H1 (cell line): Measurements from ENCODE around the gene KPNA3. TPM values are rescaled to one million over a fixed set of nuclear protein-coding genes. Genes with fewer than 3 reads are reported as not detected.

Experiments used
- CTCF ChIA-PET: fragments of 300-600 bp; sonication (Branson Sonifier 250); formaldehyde crosslinking; loops from one replicate; lab custom pipeline; 2021; ENCODE audit not compliant: partially characterized antibody; lab: Charles Lee
- POLR2A ChIA-PET: fragments of 300-600 bp; sonication (Branson Sonifier 250); formaldehyde crosslinking; loops from one replicate; lab custom pipeline; 2021; ENCODE audit warnings: inconsistent platforms; ENCODE audit not compliant: partially characterized antibody; lab: Charles Lee
- DNase-seq, 2 experiments: peaks; one replicate each; pipeline versions ENCODE4 v3.0.0 to v3.0.0-alpha.2; 2010 to 2022; ENCODE audit warnings: low spot score in 2 of 2, low read depth in 1 of 2, mixed read lengths in 1 of 2
- FAIRE-seq: peaks from 2 replicates; lab custom pipeline; 2011; peaks lifted over from hg19 to GRCh38; lab: Jason Lieb, UNC
- H2AFZ ChIP-seq: 2 replicates; pipeline ENCODE4 v1.8.1; 2012; ENCODE audit warnings: low read length, inconsistent platforms
- H2AK5ac ChIP-seq: 2 replicates; pipeline ENCODE4 v1.6.1; 2013; ENCODE audit warnings: low read depth, low read length
- H2BK120ac ChIP-seq: replicated peaks from 2 replicates; pipeline ENCODE3; 2013; ENCODE audit warnings: low read depth, low read length, inconsistent platforms
- H2BK12ac ChIP-seq: 2 replicates; pipeline ENCODE4 v1.6.1; 2013; ENCODE audit warnings: low read depth, low read length
- H2BK15ac ChIP-seq: 2 replicates; pipeline ENCODE4 v1.6.1; 2013; ENCODE audit warnings: low read length
- H2BK20ac ChIP-seq: 2 replicates; pipeline ENCODE4 v1.6.1; 2013; ENCODE audit warnings: low read length
- H2BK5ac ChIP-seq: 2 replicates; pipeline ENCODE4 v1.6.1; 2013; ENCODE audit warnings: low read depth, low read length
- H3K14ac ChIP-seq: 2 replicates; pipeline ENCODE4 v1.6.1; 2013; ENCODE audit warnings: inconsistent platforms; ENCODE audit not compliant: insufficient read length
- H3K18ac ChIP-seq: 2 replicates; pipeline ENCODE4 v1.6.1; 2013; ENCODE audit warnings: low read length; ENCODE audit errors: extremely low read depth
- H3K23ac ChIP-seq: 2 replicates; pipeline ENCODE4 v1.6.1; 2013; ENCODE audit warnings: inconsistent platforms; ENCODE audit not compliant: insufficient read length
- H3K23me2 ChIP-seq: 2 replicates; pipeline ENCODE4 v1.6.1; 2013; ENCODE audit warnings: low read depth, low read length
- H3K27ac ChIP-seq: 2 replicates; pipeline ENCODE4 v1.6.1; 2011; ENCODE audit warnings: low read depth, low read length, inconsistent platforms
- H3K27me3 ChIP-seq, 4 experiments: replicated peaks in 1 of 4; 1 replicate in 1 of 4; 2 replicates in 3 of 4; pipeline versions ENCODE4 v1.6.1 to v1.8.1; 2011 to 2013; ENCODE audit warnings: low read length in 3 of 4, mild to moderate bottlenecking in 3 of 4, inconsistent platforms in 2 of 4, mixed read lengths in 2 of 4, moderate library complexity in 1 of 4; ENCODE audit not compliant: control insufficient read depth in 3 of 4, insufficient read depth in 3 of 4; ENCODE audit errors: extremely low read depth in 1 of 4
- H3K36me3 ChIP-seq, 4 experiments: 2 replicates each; pipeline versions ENCODE4 v1.6.1 to v1.8.1; 2011 to 2013; ENCODE audit warnings: mild to moderate bottlenecking in 4 of 4, low read length in 3 of 4, moderate library complexity in 2 of 4, control low read depth in 1 of 4, inconsistent platforms in 1 of 4; ENCODE audit not compliant: insufficient read depth in 4 of 4, control insufficient read depth in 2 of 4
- H3K4ac ChIP-seq: replicated peaks from 2 replicates; pipeline ENCODE3; 2013; ENCODE audit warnings: low read length, low read depth, mixed read lengths, inconsistent platforms; ENCODE audit not compliant: insufficient read length
- H3K4me1 ChIP-seq, 4 experiments: replicated peaks in 1 of 4; 1 replicate in 1 of 4; 2 replicates in 3 of 4; pipeline versions ENCODE4 v1.6.1 to v1.8.1; 2011 to 2013; ENCODE audit warnings: low read length in 3 of 4, inconsistent platforms in 2 of 4, mixed read lengths in 1 of 4; ENCODE audit not compliant: insufficient read depth in 4 of 4, control insufficient read depth in 3 of 4
- H3K4me2 ChIP-seq, 2 experiments: 2 replicates each; pipeline versions ENCODE4 v1.6.1 to v1.8.1; 2011 to 2013; ENCODE audit warnings: low read depth in 2 of 2, low read length in 2 of 2, control low read depth in 1 of 2, inconsistent platforms in 1 of 2, mild to moderate bottlenecking in 1 of 2; ENCODE audit not compliant: insufficient read depth in 1 of 2
- H3K4me3 ChIP-seq, 4 experiments: fragments of 200-600, 300-600 bp in 1 of 4; sonication (generic), shearing (Covaris generic), sonication (Bioruptor Twin) in 1 of 4; 2 replicates each; pipeline versions ENCODE4 v1.5.1 to v1.8.1; 2011 to 2016; ENCODE audit warnings: low read length in 4 of 4, low read depth in 3 of 4, control low read depth in 2 of 4, inconsistent platforms in 2 of 4, mild to moderate bottlenecking in 2 of 4, mixed read lengths in 1 of 4, moderate library complexity in 1 of 4; ENCODE audit not compliant: insufficient read depth in 2 of 4; ENCODE audit errors: extremely low read depth in 1 of 4
- H3K56ac ChIP-seq: replicated peaks from 2 replicates; pipeline ENCODE3; 2013; ENCODE audit warnings: low read depth, mild to moderate bottlenecking, mixed read lengths, low read length, inconsistent platforms; ENCODE audit not compliant: insufficient read length
- H3K79me1 ChIP-seq: 2 replicates; pipeline ENCODE4 v1.6.1; 2013; ENCODE audit warnings: low read depth, low read length, control low read depth
- H3K79me2 ChIP-seq, 2 experiments: 2 replicates each; pipeline versions ENCODE4 v1.6.1 to v1.8.1; 2012 to 2013; ENCODE audit warnings: low read length in 2 of 2, mild to moderate bottlenecking in 2 of 2, inconsistent platforms in 1 of 2; ENCODE audit not compliant: insufficient read depth in 2 of 2, control insufficient read depth in 1 of 2
- H3K9ac ChIP-seq, 4 experiments: replicated peaks in 1 of 4; 1 replicate in 1 of 4; 2 replicates in 3 of 4; pipeline versions ENCODE4 v1.6.1 to v1.8.1; 2011 to 2013; ENCODE audit warnings: low read depth in 3 of 4, low read length in 3 of 4, control low read depth in 2 of 4, mild to moderate bottlenecking in 2 of 4, moderate library complexity in 2 of 4, inconsistent platforms in 1 of 4; ENCODE audit errors: extremely low read depth in 1 of 4
- H3K9me3 ChIP-seq, 2 experiments: 2 replicates each; pipeline versions ENCODE4 v1.6.1 to v1.8.1; 2012 to 2013; ENCODE audit warnings: mild to moderate bottlenecking in 2 of 2, moderate library complexity in 2 of 2, control low read depth in 1 of 2, inconsistent platforms in 1 of 2, low read depth in 1 of 2, low read length in 1 of 2, mixed read lengths in 1 of 2; ENCODE audit not compliant: insufficient read depth in 2 of 2
- H4K20me1 ChIP-seq, 2 experiments: replicated peaks in 1 of 2; 2 replicates each; pipeline versions ENCODE3 to v1.8.1; 2011 to 2013; ENCODE audit warnings: inconsistent platforms in 2 of 2, low read length in 2 of 2, mild to moderate bottlenecking in 1 of 2; ENCODE audit not compliant: insufficient read depth in 2 of 2, control insufficient read depth in 1 of 2
- H4K5ac ChIP-seq: 2 replicates; pipeline ENCODE4 v1.6.1; 2013; ENCODE audit warnings: low read length, low read depth, mixed read lengths, inconsistent platforms; ENCODE audit not compliant: insufficient read length
- H4K8ac ChIP-seq: 2 replicates; pipeline ENCODE4 v1.8.0; 2013; ENCODE audit warnings: mild to moderate bottlenecking, moderate library complexity, low read length, inconsistent platforms; ENCODE audit not compliant: insufficient read depth; ENCODE audit errors: extremely low read depth
- H4K91ac ChIP-seq: replicated peaks from 2 replicates; pipeline ENCODE3; 2013; ENCODE audit warnings: low read length, mixed read lengths, inconsistent platforms; ENCODE audit not compliant: insufficient read length
- BCL11A ChIP-seq, 2 experiments: IDR thresholded peaks; one replicate each; pipeline ENCODE4 v1.6.1; 2011; ENCODE audit warnings: low read depth in 2 of 2, low read length in 2 of 2, mild to moderate bottlenecking in 2 of 2
- EZH2 ChIP-seq: fragments of 200-600 bp; sonication (generic); IDR thresholded peaks from 2 replicates; pipeline ENCODE4 v1.7.1; 2012; ENCODE audit warnings: low read depth, mild to moderate bottlenecking, moderate library complexity, low read length, inconsistent platforms; ENCODE audit not compliant: severe bottlenecking
- KDM4A ChIP-seq: IDR thresholded peaks from one replicate; pipeline ENCODE4 v1.7.1; 2012; ENCODE audit warnings: low read depth, mild to moderate bottlenecking, moderate library complexity, low read length, inconsistent platforms; ENCODE audit not compliant: severe bottlenecking
- NRF1 ChIP-seq: IDR thresholded peaks from 2 replicates; pipeline ENCODE4 v1.6.1; 2011; ENCODE audit warnings: mild to moderate bottlenecking, low read depth, low read length, improper control_type of control experiment
- SRF ChIP-seq: IDR thresholded peaks from 2 replicates; pipeline ENCODE4 v1.6.1; 2011; ENCODE audit warnings: mild to moderate bottlenecking, low read depth, low read length, moderate library complexity
- whole genome bisulfite sequencing, 2 experiments: shearing (Covaris generic) in 1 of 2; methylation state at CpG; one replicate each; pipeline versions ENCODE4 v1.1.6 to v1.1.7; 2013 to 2015; ENCODE audit warnings: low lambda C conversion rate in 2 of 2, mixed read lengths in 2 of 2, inconsistent platforms in 1 of 2, low coverage in 1 of 2, missing lambda C conversion rate in 1 of 2; ENCODE audit not compliant: insufficient replicate concordance in 2 of 2, insufficient coverage in 1 of 2, insufficient read length in 1 of 2; ENCODE audit errors: extremely low coverage in 1 of 2, missing lambda C conversion rate in 1 of 2; 5-methylcytosine and 5-hydroxymethylcytosine counted together
- long read RNA-seq, 2 experiments: library from RNA in 1 of 2; library from capped mRNA in 1 of 2; stranded (forward); transcript quantifications; one replicate each; pipeline ENCODE4 v2.0.0, GENCODE V29; 2021; ENCODE audit warnings: inconsistent platforms in 1 of 2
- polyA minus RNA-seq, 3 experiments: library from RNA; depleted of rRNA, polyadenylated mRNA; stranded (reverse); fragments of >200 nt; gene quantifications; 1 replicate in 2 of 3; 2 replicates in 1 of 3; pipeline ENCODE4 v1.2.3, GENCODE V29; 2011
- polyA plus RNA-seq, 7 experiments: library from polyadenylated mRNA; depleted of rRNA in 3 of 7; stranded (reverse) in 5 of 7; unstranded in 2 of 7; fragments of >200 nt in 5 of 7; fragments of 200-250 nt in 2 of 7; gene quantifications; 1 replicate in 5 of 7; 2 replicates in 1 of 7; 4 replicates in 1 of 7; pipeline versions ENCODE4 v1.2.1 to v1.2.3, GENCODE V29; 2011 to 2013; ENCODE audit warnings: missing spikeins in 2 of 7, mixed read lengths in 2 of 7
- total RNA-seq: library from RNA; stranded (reverse); fragmentation: NEBNext Ultra II Directional; extraction: Animal tissue kit (Norgen Biotek cat#: 25700); gene quantifications from 2 replicates; pipeline ENCODE4 v1.2.1, GENCODE V29; 2021

The KPNA3 gene, protein sequence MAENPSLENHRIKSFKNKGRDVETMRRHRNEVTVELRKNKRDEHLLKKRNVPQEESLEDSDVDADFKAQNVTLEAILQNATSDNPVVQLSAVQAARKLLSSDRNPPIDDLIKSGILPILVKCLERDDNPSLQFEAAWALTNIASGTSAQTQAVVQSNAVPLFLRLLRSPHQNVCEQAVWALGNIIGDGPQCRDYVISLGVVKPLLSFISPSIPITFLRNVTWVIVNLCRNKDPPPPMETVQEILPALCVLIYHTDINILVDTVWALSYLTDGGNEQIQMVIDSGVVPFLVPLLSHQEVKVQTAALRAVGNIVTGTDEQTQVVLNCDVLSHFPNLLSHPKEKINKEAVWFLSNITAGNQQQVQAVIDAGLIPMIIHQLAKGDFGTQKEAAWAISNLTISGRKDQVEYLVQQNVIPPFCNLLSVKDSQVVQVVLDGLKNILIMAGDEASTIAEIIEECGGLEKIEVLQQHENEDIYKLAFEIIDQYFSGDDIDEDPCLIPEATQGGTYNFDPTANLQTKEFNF
- 62.3 and 63.2 TPM in 2 replicates for total RNA-seq
- 13.1 and 21.4 TPM in 2 replicates for polyA plus RNA-seq (2011; rRNA removed)
- polyA plus RNA-seq (2011; cell fraction: cytosol; rRNA removed): 21.6 TPM
- polyA plus RNA-seq (2011; cell fraction: nucleus; rRNA removed): 16.4 TPM
- 19.6 to 38.0 TPM (median 23.4 TPM) in 4 replicates for polyA plus RNA-seq (2012, experiment 1 of 2)
- polyA plus RNA-seq (2012, experiment 2 of 2): 2.4 TPM
- 68.1 TPM for polyA plus RNA-seq (2013, experiment 1 of 2)
- polyA plus RNA-seq (2013, experiment 2 of 2): 61.0 TPM
- polyA minus RNA-seq (2011; rRNA and poly(A)+ RNA removed): 45.2 and 55.8 TPM in 2 replicates
- 22.1 TPM for polyA minus RNA-seq (2011; cell fraction: cytosol; rRNA and poly(A)+ RNA removed)
- 66.9 TPM for polyA minus RNA-seq (2011; cell fraction: nucleus; rRNA and poly(A)+ RNA removed)
- long read RNA-seq, experiment 1, full-length matches to known transcripts: 9 of 73 reads
- long read RNA-seq, experiment 1, partial matches to known transcripts: 22 of 73 reads
- long read RNA-seq, experiment 1, other reads (novel, unspliced or antisense): 42 of 73 reads
- long read RNA-seq, experiment 2, full-length matches to known transcripts: 10 of 22 reads
- long read RNA-seq, experiment 2, partial matches to known transcripts: 3 of 22 reads
- long read RNA-seq, experiment 2, other reads (novel, unspliced or antisense): 9 of 22 reads

DNA sequence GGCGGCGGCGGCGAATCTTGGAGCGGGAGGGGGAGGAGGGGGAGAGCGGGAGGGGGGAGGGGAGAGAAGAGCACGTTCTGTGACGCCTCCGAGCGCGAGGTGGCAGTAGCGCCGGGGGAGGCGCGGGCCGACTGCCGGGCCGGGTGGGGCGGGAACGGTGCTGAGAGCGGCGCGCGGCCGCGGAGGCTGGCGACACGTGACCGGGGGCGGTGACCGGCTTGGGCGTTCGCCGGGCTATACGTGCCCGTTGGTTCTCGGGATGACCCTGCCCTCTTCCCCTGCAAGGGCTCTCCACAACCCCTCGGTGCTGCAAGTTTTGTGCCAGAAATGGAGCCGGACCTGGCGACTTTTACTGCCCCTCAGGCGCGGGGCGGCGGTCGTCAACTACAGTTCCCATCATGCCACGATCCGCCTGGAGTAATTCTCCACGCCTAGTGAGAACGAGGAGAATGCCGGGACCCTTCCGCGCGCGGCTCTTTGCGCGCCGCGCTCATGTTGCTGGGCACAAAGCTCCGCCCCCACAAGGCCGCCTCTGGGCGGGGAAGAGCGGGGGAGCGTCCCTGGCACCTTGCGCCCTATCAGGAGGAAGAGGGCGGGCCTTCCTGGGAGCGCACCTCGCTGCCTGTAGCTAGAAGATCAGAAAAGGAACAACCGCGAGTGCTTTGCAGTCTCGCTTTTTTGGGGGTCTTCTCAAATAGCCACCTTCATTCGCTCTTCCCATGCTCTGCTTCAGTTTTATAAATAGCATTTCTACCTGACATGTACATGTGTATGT lies at the start of gene KPNA3:
TSS of gene KPNA3 (minus strand) at position 133 of the 775 bp plus-strand sequence. CDS start 176 bp downstream, outside the sequence.
- Histone ChIP-seq H4K8ac (peak within 1 kb of the TSS; percentile 94), H2BK120ac (peak within 1 kb of the TSS; percentile 73), H2AK5ac (peak within 1 kb of the TSS; percentile 90; the same call in 1 of the 2 replicates), H3K79me1 (0 out of 2 replicates have a peak, but pooled peaks cover 3% of the 10 kb centered on the region), H3K4me3 (peak within 1 kb of the TSS; percentile 84 to 93 (median 91)), H2BK20ac (no peak within 1 kb of the TSS), H3K27ac (peak within 1 kb of the TSS; percentile 95), H3K23me2 (peaks cover 11% of the 10 kb centered on the region), H3K9ac (peak within 1 kb of the TSS; percentile 90 to 96 (median 94)), H2BK12ac (peak within 1 kb of the TSS; percentile 90), H3K23ac (no peak within 1 kb of the TSS), H3K4ac (peak within 1 kb of the TSS; percentile 88), H2BK15ac (peak within 1 kb of the TSS; percentile 92), H2AFZ (peak within 1 kb of the TSS; percentile 95), H4K20me1 (peaks cover 8 to 10% of the 10 kb centered on the region in 2 experiments), H3K4me1 (peaks cover 3 to 8% (median 5%) of the 10 kb centered on the region in 4 experiments; a peak in 4 of 7 replicates), H3K14ac (no peak within 1 kb of the TSS), H4K91ac (peak within 1 kb of the TSS; percentile 83), H3K18ac (peak within 1 kb of the TSS; percentile 95), H3K36me3 (peaks cover 0 to 4% (median 0%) of the 10 kb centered on the region in 4 experiments; a peak in 1 of 8 replicates), H3K27me3 (no peaks in the 10 kb centered on the region), H3K79me2 (peaks cover 3 to 39% of the 10 kb centered on the region in 2 experiments; a peak in 3 of 4 replicates), H3K4me2 (peak within 1 kb of the TSS; percentile 89 to 90), H3K56ac (peak within 1 kb of the TSS; percentile 99), H2BK5ac (peak within 1 kb of the TSS; percentile 97), H4K5ac (peak within 1 kb of the TSS; percentile 82), H3K9me3 (no peaks in the 10 kb centered on the region)
- ChIA-PET CTCF (interaction anchor here (0.8 to 1.6 kb wide), 4 partner anchors 9 to 53 kb away, joined by 3 read pairs; no protein-coding TSS in a partner anchor), POLR2A (interaction anchor here (0.6 to 4.4 kb wide), 35 partner anchors 9 to 1660 kb away, joined by 3 to 30 read pairs (median 6); partner anchors contain the start of genes ARL11, EBPL, INTS6 and TRIM13)
- 1% methylated on average over 34 of the region's 71 CpGs; no CpG with 5 or more reads in 1 of the 2 experiments for WGBS, 2 experiments
- DNase-seq (peak; percentile 81 to 91), FAIRE-seq (no peak)
- no peak for TF ChIP-seq KDM4A
- no peak for TF ChIP-seq SRF
- TF ChIP-seq NRF1: no peak
- no peak for TF ChIP-seq BCL11A (IDR thresholded peaks at IDR 0.05; ENCODE audit: low read depth in 2 of 2, low read length in 2 of 2)
- TF ChIP-seq EZH2: no peak
